Mesothelial cell of epicardium (in vitro differentiated cells): ENCODE measurements around the gene RFNG. TPM values are rescaled to one million over a fixed set of nuclear protein-coding genes. Genes with fewer than 3 reads are reported as not detected.
A peak's percentile ranks its signal among the peaks of the same experiment; 100 is the strongest.

Experiments
- DNase-seq, 2 experiments: peaks; one replicate each; pipeline ENCODE4 v3.0.0; 2021; ENCODE audit warnings: low spot score in 2 of 2; ENCODE audit not compliant: unreplicated experiment in 2 of 2
- H3K27ac Mint-ChIP-seq: 2 replicates; pipeline ENCODE4 v1.8.0; 2021; ENCODE audit warnings: mixed read lengths
- H3K27me3 Mint-ChIP-seq: 2 replicates; pipeline ENCODE4 v1.8.0; 2021; ENCODE audit warnings: low read depth, mixed read lengths
- H3K36me3 Mint-ChIP-seq: 2 replicates; pipeline ENCODE4 v1.8.0; 2021; ENCODE audit warnings: mixed read lengths
- H3K4me1 Mint-ChIP-seq: 2 replicates; pipeline ENCODE4 v1.8.0; 2021; ENCODE audit warnings: mixed read lengths
- H3K4me3 Mint-ChIP-seq: 2 replicates; pipeline ENCODE4 v1.8.0; 2021; ENCODE audit warnings: mild to moderate bottlenecking, moderate library complexity, mixed read lengths
- H3K9me3 Mint-ChIP-seq: 2 replicates; pipeline ENCODE4 v1.8.0; 2021; ENCODE audit warnings: mixed read lengths
- CTCF ChIP-seq: fragments of 200-600 bp; sonication (generic); IDR thresholded peaks from one replicate; pipeline ENCODE4 v1.5.0; 2021; ENCODE audit warnings: antibody characterized with exemption; ENCODE audit not compliant: unreplicated experiment
- total RNA-seq: library from RNA; stranded (reverse); gene quantifications from 3 replicates; pipeline ENCODE4 v1.2.1, GENCODE V29; 2021

RFNG gene
- total RNA-seq, 1 donor from 2014 or later: 57.3 TPM

DNA sequence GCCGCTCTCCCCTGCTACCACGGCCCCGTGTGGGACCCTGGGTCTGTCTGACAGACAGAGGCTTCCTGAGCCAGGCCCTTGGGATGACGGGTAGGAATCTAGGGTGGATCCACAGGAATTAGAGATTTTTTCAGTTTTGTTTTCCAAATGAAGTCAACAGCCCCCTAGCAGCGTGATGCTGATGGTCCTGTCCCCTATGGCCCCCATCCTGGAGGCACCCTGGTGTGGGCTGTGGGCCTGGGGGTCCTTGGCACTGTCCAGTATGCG, 44.5 kb downstream of the RFNG start:
- H3K36me3 Mint-ChIP-seq: no peaks in the 10 kb centered on the region
- no peak for TF ChIP-seq CTCF
- H3K27me3 Mint-ChIP-seq: no peaks in the 10 kb centered on the region
- DNase-seq: no peak
- H3K27ac Mint-ChIP-seq: no peak overlapping the region
- peaks cover 20% of the 10 kb centered on the region for H3K4me1 Mint-ChIP-seq
- no peak overlapping the region for H3K4me3 Mint-ChIP-seq
- H3K9me3 Mint-ChIP-seq: no peaks in the 10 kb centered on the region

GRCh38 chr17:82006468-82007227, 45.0 kb downstream of the RFNG start:
- H3K27me3 Mint-ChIP-seq: no peaks in the 10 kb centered on the region
- DNase-seq: no peak
- no peak for TF ChIP-seq CTCF
- peaks cover 20% of the 10 kb centered on the region for H3K4me1 Mint-ChIP-seq
- no peak overlapping the region for H3K4me3 Mint-ChIP-seq
- no peaks in the 10 kb centered on the region for H3K9me3 Mint-ChIP-seq
- no peak overlapping the region for H3K27ac Mint-ChIP-seq
- no peaks in the 10 kb centered on the region for H3K36me3 Mint-ChIP-seq

- Mint-ChIP-seq H3K4me1 (peaks cover 20% of the 10 kb centered on the region), H3K4me3 (no peak overlapping the region), H3K27ac (no peak overlapping the region), H3K27me3 (no peaks in the 10 kb centered on the region), H3K36me3 (no peaks in the 10 kb centered on the region), H3K9me3 (no peaks in the 10 kb centered on the region)
- TF ChIP-seq CTCF: no peak
- no peak for DNase-seq
These were observed 45.8 kb downstream of the RFNG start for GRCh38 chr17:82005701-82006348.

DNA sequence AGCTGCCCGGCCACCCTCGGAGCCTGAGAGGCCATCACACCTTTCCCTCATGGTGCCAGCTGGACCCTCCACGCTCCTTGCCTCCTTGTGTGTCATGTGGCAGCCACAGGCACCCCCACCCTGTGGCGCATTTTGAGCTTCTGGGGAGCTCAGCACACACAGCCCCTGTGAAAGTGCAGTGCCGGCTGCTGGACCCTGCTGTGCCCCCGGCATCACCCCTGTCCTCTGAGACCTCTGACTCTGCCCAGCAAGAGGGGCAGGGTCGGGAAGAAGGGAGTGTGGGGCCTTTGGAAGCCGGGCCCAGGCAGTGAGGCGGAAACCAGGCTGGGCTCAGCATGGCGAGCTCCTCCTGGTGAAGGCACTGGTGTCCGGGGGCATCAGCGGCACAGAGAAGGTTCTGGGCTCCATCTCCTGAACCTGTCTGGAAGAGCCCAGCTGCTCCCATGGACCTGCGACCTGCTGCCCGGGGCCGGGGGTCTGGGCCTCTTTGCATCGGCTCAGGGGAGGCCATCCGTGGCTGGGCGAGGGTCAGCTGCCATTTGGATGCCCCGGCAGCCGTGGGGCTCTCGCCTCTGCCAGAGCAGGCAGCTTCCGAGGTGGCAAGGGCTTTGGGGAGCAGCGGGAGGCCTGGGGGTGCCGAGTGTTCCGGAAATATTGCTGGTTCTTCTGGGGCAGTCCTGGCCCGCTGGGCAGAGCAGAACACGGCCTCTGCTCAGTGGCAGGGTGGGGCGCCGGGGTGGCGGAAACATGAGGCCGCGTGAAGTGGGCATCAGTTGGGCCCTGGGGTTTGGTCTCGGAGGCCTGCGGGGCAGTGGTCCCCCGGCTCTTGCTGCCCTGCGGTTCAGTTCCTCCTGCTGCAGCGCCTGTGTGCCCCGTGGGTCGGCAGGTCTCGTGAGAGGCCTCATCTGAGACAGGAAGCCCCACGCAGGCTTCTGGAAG, 46.8 kb downstream of the RFNG start:
- DNase-seq: no peak
- no peaks in the 10 kb centered on the region for H3K36me3 Mint-ChIP-seq
- no peaks in the 10 kb centered on the region for H3K27me3 Mint-ChIP-seq
- no peak overlapping the region for H3K27ac Mint-ChIP-seq
- no peaks in the 10 kb centered on the region for H3K9me3 Mint-ChIP-seq
- H3K4me3 Mint-ChIP-seq: no peak overlapping the region
- peaks cover 23% of the 10 kb centered on the region for H3K4me1 Mint-ChIP-seq
- no peak for TF ChIP-seq CTCF

GRCh38 chr17:82003411-82004381, 47.9 kb downstream of the RFNG start:
- peak; percentile 56 to 77 for DNase-seq
- no peak for TF ChIP-seq CTCF
- no peak overlapping the region for H3K27ac Mint-ChIP-seq
- no peaks in the 10 kb centered on the region for H3K36me3 Mint-ChIP-seq
- peaks cover 23% of the 10 kb centered on the region for H3K4me1 Mint-ChIP-seq
- no peak overlapping the region for H3K4me3 Mint-ChIP-seq
- no peaks in the 10 kb centered on the region for H3K9me3 Mint-ChIP-seq
- H3K27me3 Mint-ChIP-seq: no peaks in the 10 kb centered on the region
